H1 (cell line): ENCODE data around the gene STK39. TPM values are rescaled to one million over a fixed set of nuclear protein-coding genes. Genes with fewer than 3 reads are reported as not detected.

Experiments used
- CTCF ChIA-PET: fragments of 300-600 bp; sonication (Branson Sonifier 250); formaldehyde crosslinking; loops from one replicate; lab custom pipeline; 2021; ENCODE audit not compliant: partially characterized antibody; lab: Charles Lee
- POLR2A ChIA-PET: fragments of 300-600 bp; sonication (Branson Sonifier 250); formaldehyde crosslinking; loops from one replicate; lab custom pipeline; 2021; ENCODE audit warnings: inconsistent platforms; ENCODE audit not compliant: partially characterized antibody; lab: Charles Lee
- DNase-seq, 2 experiments: peaks; one replicate each; pipeline versions ENCODE4 v3.0.0 to v3.0.0-alpha.2; 2010 to 2022; ENCODE audit warnings: low spot score in 2 of 2, low read depth in 1 of 2, mixed read lengths in 1 of 2
- FAIRE-seq: peaks from 2 replicates; lab custom pipeline; 2011; peaks lifted over from hg19 to GRCh38; lab: Jason Lieb, UNC
- H2AFZ ChIP-seq: 2 replicates; pipeline ENCODE4 v1.8.1; 2012; ENCODE audit warnings: low read length, inconsistent platforms
- H2AK5ac ChIP-seq: 2 replicates; pipeline ENCODE4 v1.6.1; 2013; ENCODE audit warnings: low read depth, low read length
- H2BK120ac ChIP-seq: replicated peaks from 2 replicates; pipeline ENCODE3; 2013; ENCODE audit warnings: low read depth, low read length, inconsistent platforms
- H2BK12ac ChIP-seq: 2 replicates; pipeline ENCODE4 v1.6.1; 2013; ENCODE audit warnings: low read depth, low read length
- H2BK15ac ChIP-seq: 2 replicates; pipeline ENCODE4 v1.6.1; 2013; ENCODE audit warnings: low read length
- H2BK20ac ChIP-seq: 2 replicates; pipeline ENCODE4 v1.6.1; 2013; ENCODE audit warnings: low read length
- H2BK5ac ChIP-seq: 2 replicates; pipeline ENCODE4 v1.6.1; 2013; ENCODE audit warnings: low read depth, low read length
- H3K14ac ChIP-seq: 2 replicates; pipeline ENCODE4 v1.6.1; 2013; ENCODE audit warnings: inconsistent platforms; ENCODE audit not compliant: insufficient read length
- H3K18ac ChIP-seq: 2 replicates; pipeline ENCODE4 v1.6.1; 2013; ENCODE audit warnings: low read length; ENCODE audit errors: extremely low read depth
- H3K23ac ChIP-seq: 2 replicates; pipeline ENCODE4 v1.6.1; 2013; ENCODE audit warnings: inconsistent platforms; ENCODE audit not compliant: insufficient read length
- H3K23me2 ChIP-seq: 2 replicates; pipeline ENCODE4 v1.6.1; 2013; ENCODE audit warnings: low read depth, low read length
- H3K27ac ChIP-seq: 2 replicates; pipeline ENCODE4 v1.6.1; 2011; ENCODE audit warnings: low read depth, low read length, inconsistent platforms
- H3K27me3 ChIP-seq, 4 experiments: replicated peaks in 1 of 4; 1 replicate in 1 of 4; 2 replicates in 3 of 4; pipeline versions ENCODE4 v1.6.1 to v1.8.1; 2011 to 2013; ENCODE audit warnings: low read length in 3 of 4, mild to moderate bottlenecking in 3 of 4, inconsistent platforms in 2 of 4, mixed read lengths in 2 of 4, moderate library complexity in 1 of 4; ENCODE audit not compliant: control insufficient read depth in 3 of 4, insufficient read depth in 3 of 4; ENCODE audit errors: extremely low read depth in 1 of 4
- H3K36me3 ChIP-seq, 4 experiments: 2 replicates each; pipeline versions ENCODE4 v1.6.1 to v1.8.1; 2011 to 2013; ENCODE audit warnings: mild to moderate bottlenecking in 4 of 4, low read length in 3 of 4, moderate library complexity in 2 of 4, control low read depth in 1 of 4, inconsistent platforms in 1 of 4; ENCODE audit not compliant: insufficient read depth in 4 of 4, control insufficient read depth in 2 of 4
- H3K4ac ChIP-seq: replicated peaks from 2 replicates; pipeline ENCODE3; 2013; ENCODE audit warnings: low read length, low read depth, mixed read lengths, inconsistent platforms; ENCODE audit not compliant: insufficient read length
- H3K4me1 ChIP-seq, 4 experiments: replicated peaks in 1 of 4; 1 replicate in 1 of 4; 2 replicates in 3 of 4; pipeline versions ENCODE4 v1.6.1 to v1.8.1; 2011 to 2013; ENCODE audit warnings: low read length in 3 of 4, inconsistent platforms in 2 of 4, mixed read lengths in 1 of 4; ENCODE audit not compliant: insufficient read depth in 4 of 4, control insufficient read depth in 3 of 4
- H3K4me2 ChIP-seq, 2 experiments: 2 replicates each; pipeline versions ENCODE4 v1.6.1 to v1.8.1; 2011 to 2013; ENCODE audit warnings: low read depth in 2 of 2, low read length in 2 of 2, control low read depth in 1 of 2, inconsistent platforms in 1 of 2, mild to moderate bottlenecking in 1 of 2; ENCODE audit not compliant: insufficient read depth in 1 of 2
- H3K4me3 ChIP-seq, 4 experiments: fragments of 200-600, 300-600 bp in 1 of 4; sonication (generic), shearing (Covaris generic), sonication (Bioruptor Twin) in 1 of 4; 2 replicates each; pipeline versions ENCODE4 v1.5.1 to v1.8.1; 2011 to 2016; ENCODE audit warnings: low read length in 4 of 4, low read depth in 3 of 4, control low read depth in 2 of 4, inconsistent platforms in 2 of 4, mild to moderate bottlenecking in 2 of 4, mixed read lengths in 1 of 4, moderate library complexity in 1 of 4; ENCODE audit not compliant: insufficient read depth in 2 of 4; ENCODE audit errors: extremely low read depth in 1 of 4
- H3K56ac ChIP-seq: replicated peaks from 2 replicates; pipeline ENCODE3; 2013; ENCODE audit warnings: low read depth, mild to moderate bottlenecking, mixed read lengths, low read length, inconsistent platforms; ENCODE audit not compliant: insufficient read length
- H3K79me1 ChIP-seq: 2 replicates; pipeline ENCODE4 v1.6.1; 2013; ENCODE audit warnings: low read depth, low read length, control low read depth
- H3K79me2 ChIP-seq, 2 experiments: 2 replicates each; pipeline versions ENCODE4 v1.6.1 to v1.8.1; 2012 to 2013; ENCODE audit warnings: low read length in 2 of 2, mild to moderate bottlenecking in 2 of 2, inconsistent platforms in 1 of 2; ENCODE audit not compliant: insufficient read depth in 2 of 2, control insufficient read depth in 1 of 2
- H3K9ac ChIP-seq, 4 experiments: replicated peaks in 1 of 4; 1 replicate in 1 of 4; 2 replicates in 3 of 4; pipeline versions ENCODE4 v1.6.1 to v1.8.1; 2011 to 2013; ENCODE audit warnings: low read depth in 3 of 4, low read length in 3 of 4, control low read depth in 2 of 4, mild to moderate bottlenecking in 2 of 4, moderate library complexity in 2 of 4, inconsistent platforms in 1 of 4; ENCODE audit errors: extremely low read depth in 1 of 4
- H3K9me3 ChIP-seq, 2 experiments: 2 replicates each; pipeline versions ENCODE4 v1.6.1 to v1.8.1; 2012 to 2013; ENCODE audit warnings: mild to moderate bottlenecking in 2 of 2, moderate library complexity in 2 of 2, control low read depth in 1 of 2, inconsistent platforms in 1 of 2, low read depth in 1 of 2, low read length in 1 of 2, mixed read lengths in 1 of 2; ENCODE audit not compliant: insufficient read depth in 2 of 2
- H4K20me1 ChIP-seq, 2 experiments: replicated peaks in 1 of 2; 2 replicates each; pipeline versions ENCODE3 to v1.8.1; 2011 to 2013; ENCODE audit warnings: inconsistent platforms in 2 of 2, low read length in 2 of 2, mild to moderate bottlenecking in 1 of 2; ENCODE audit not compliant: insufficient read depth in 2 of 2, control insufficient read depth in 1 of 2
- H4K5ac ChIP-seq: 2 replicates; pipeline ENCODE4 v1.6.1; 2013; ENCODE audit warnings: low read length, low read depth, mixed read lengths, inconsistent platforms; ENCODE audit not compliant: insufficient read length
- H4K8ac ChIP-seq: 2 replicates; pipeline ENCODE4 v1.8.0; 2013; ENCODE audit warnings: mild to moderate bottlenecking, moderate library complexity, low read length, inconsistent platforms; ENCODE audit not compliant: insufficient read depth; ENCODE audit errors: extremely low read depth
- H4K91ac ChIP-seq: replicated peaks from 2 replicates; pipeline ENCODE3; 2013; ENCODE audit warnings: low read length, mixed read lengths, inconsistent platforms; ENCODE audit not compliant: insufficient read length
- CBX5 ChIP-seq: fragments of 300-800, 300-1000 bp; sonication (generic); IDR thresholded peaks from 2 replicates; pipeline ENCODE4 v1.7.1; 2016; ENCODE audit warnings: antibody characterized with exemption, low read length, low read depth
- CBX8 ChIP-seq: fragments of 300-800, 300-1000 bp; sonication (generic); IDR thresholded peaks from 2 replicates; pipeline ENCODE4 v1.7.1; 2016; ENCODE audit warnings: low read depth, low read length, borderline replicate concordance
- CHD1 ChIP-seq: IDR thresholded peaks from 2 replicates; pipeline ENCODE4 v1.6.1; 2012; ENCODE audit warnings: low read depth, low read length, improper control_type of control experiment
- CREB1 ChIP-seq: IDR thresholded peaks from 2 replicates; pipeline ENCODE4 v1.6.1; 2012; ENCODE audit warnings: inconsistent platforms
- E2F6 ChIP-seq: IDR thresholded peaks from 2 replicates; pipeline ENCODE4 v1.6.1; 2012; ENCODE audit warnings: inconsistent platforms
- FOSL1 ChIP-seq: IDR thresholded peaks from 2 replicates; pipeline ENCODE4 v1.6.1; 2011; ENCODE audit warnings: mild to moderate bottlenecking, low read depth, low read length, moderate library complexity; ENCODE audit not compliant: insufficient read depth
- GTF2F1 ChIP-seq: IDR thresholded peaks from 2 replicates; pipeline ENCODE4 v1.6.1; 2012; ENCODE audit warnings: low read depth, low read length, improper control_type of control experiment, borderline replicate concordance
- KDM4A ChIP-seq: IDR thresholded peaks from one replicate; pipeline ENCODE4 v1.7.1; 2012; ENCODE audit warnings: low read depth, mild to moderate bottlenecking, moderate library complexity, low read length, inconsistent platforms; ENCODE audit not compliant: severe bottlenecking
- PHF8 ChIP-seq: fragments of 200-600 bp; sonication (generic); conservative IDR thresholded peaks from 2 replicates; pipeline ENCODE4 v1.7.1; 2012; ENCODE audit warnings: low read depth, mild to moderate bottlenecking, inconsistent platforms, low read length, moderate library complexity
- SAP30 ChIP-seq: fragments of 300-600 bp; sonication (generic); IDR thresholded peaks from 2 replicates; pipeline ENCODE4 v1.7.1; 2012; ENCODE audit warnings: low read length, moderate library complexity, mild to moderate bottlenecking, inconsistent platforms; ENCODE audit not compliant: insufficient read depth, insufficient replicate concordance
- SIN3A ChIP-seq, 2 experiments: IDR thresholded peaks in 1 of 2; conservative IDR thresholded peaks in 1 of 2; 2 replicates each; pipeline ENCODE4 v1.6.1; 2011 to 2012; ENCODE audit warnings: low read length in 2 of 2, improper control_type of control experiment in 1 of 2, low read depth in 1 of 2, mild to moderate bottlenecking in 1 of 2
- USF2 ChIP-seq: IDR thresholded peaks from 2 replicates; pipeline ENCODE4 v1.6.1; 2011; ENCODE audit warnings: low read length, improper control_type of control experiment
- WGBS, 2 experiments: shearing (Covaris generic) in 1 of 2; methylation state at CpG; one replicate each; pipeline versions ENCODE4 v1.1.6 to v1.1.7; 2013 to 2015; ENCODE audit warnings: low lambda C conversion rate in 2 of 2, mixed read lengths in 2 of 2, inconsistent platforms in 1 of 2, low coverage in 1 of 2, missing lambda C conversion rate in 1 of 2; ENCODE audit not compliant: insufficient replicate concordance in 2 of 2, insufficient coverage in 1 of 2, insufficient read length in 1 of 2; ENCODE audit errors: extremely low coverage in 1 of 2, missing lambda C conversion rate in 1 of 2; 5-methylcytosine and 5-hydroxymethylcytosine counted together
- polyA plus RNA-seq, 7 experiments: library from polyadenylated mRNA; depleted of rRNA in 3 of 7; stranded (reverse) in 5 of 7; unstranded in 2 of 7; fragments of >200 nt in 5 of 7; fragments of 200-250 nt in 2 of 7; gene quantifications; 1 replicate in 5 of 7; 2 replicates in 1 of 7; 4 replicates in 1 of 7; pipeline versions ENCODE4 v1.2.1 to v1.2.3, GENCODE V29; 2011 to 2013; ENCODE audit warnings: missing spikeins in 2 of 7, mixed read lengths in 2 of 7
- total RNA-seq: library from RNA; stranded (reverse); fragmentation: NEBNext Ultra II Directional; extraction: Animal tissue kit (Norgen Biotek cat#: 25700); gene quantifications from 2 replicates; pipeline ENCODE4 v1.2.1, GENCODE V29; 2021

Gene STK39
- total and polyA plus RNA-seq, 2 of the 8 experiments (the other 6 are each of a cell fraction or from before 2014, with no cell fraction given) = 13.7 to 23.8 TPM

GRCh38 chr2:167957662-167958061, 289.7 kb downstream of the STK39 start:
- H3K18ac ChIP-seq = no peak overlapping the region
- H2AFZ ChIP-seq = no peak overlapping the region
- DNase-seq = no peak
- no peaks in the 10 kb centered on the region for H3K79me1 ChIP-seq
- H4K20me1 ChIP-seq = peaks cover 0 to 2% of the 10 kb centered on the region in 2 experiments
- 89% methylated on average over 2 of the region's 2 CpGs; no CpG with 5 or more reads in 1 of the 2 experiments for WGBS, 2 experiments
- no peaks in the 10 kb centered on the region for H3K27me3 ChIP-seq
- no peak overlapping the region for H3K56ac ChIP-seq
- POLR2A ChIA-PET = no interaction called here
- no peaks in the 10 kb centered on the region; a peak in 2 of 7 replicates for H3K4me1 ChIP-seq
- no peak overlapping the region for H4K5ac ChIP-seq
- no peak overlapping the region for H3K4me3 ChIP-seq
- H3K23me2 ChIP-seq = no peaks in the 10 kb centered on the region; the same call in 1 of the 2 replicates
- no peak overlapping the region for H3K14ac ChIP-seq
- no peak overlapping the region for H4K8ac ChIP-seq
- H2BK120ac ChIP-seq = no peak overlapping the region
- no peaks in the 10 kb centered on the region for H3K9me3 ChIP-seq
- no peak overlapping the region for H2BK15ac ChIP-seq
- H2AK5ac ChIP-seq = no peak overlapping the region
- H3K9ac ChIP-seq = no peak overlapping the region
- no peak overlapping the region for H2BK5ac ChIP-seq
- H2BK20ac ChIP-seq = no peak overlapping the region
- H3K79me2 ChIP-seq = no peaks in the 10 kb centered on the region
- CTCF ChIA-PET = interaction anchor here (0.6 to 1.6 kb wide), 4 partner anchors 8 to 1404 kb away, joined by 3 to 8 read pairs (median 4); no protein-coding TSS in a partner anchor
- no peak overlapping the region for H2BK12ac ChIP-seq
- peak overlapping the region; percentile 10 for H4K91ac ChIP-seq
- H3K23ac ChIP-seq = no peak overlapping the region
- no peak overlapping the region for H3K4ac ChIP-seq
- no peaks in the 10 kb centered on the region for H3K36me3 ChIP-seq
- H3K27ac ChIP-seq = no peak overlapping the region
- H3K4me2 ChIP-seq = no peak overlapping the region
- no peak for FAIRE-seq
- TF ChIP-seq KDM4A (no peak), CBX5 (no peak), FOSL1 (no peak), SAP30 (no peak), CREB1 (no peak), CBX8 (no peak), CHD1 (no peak), SIN3A (conservative IDR thresholded peaks at IDR 0.05 in 1 of 2, IDR thresholded peaks at IDR 0.05 in 1 of 2; ENCODE audit: low read depth in 1 of 2, low read length in 2 of 2) (no peak), PHF8 (no peak), GTF2F1 (no peak), E2F6 (no peak), USF2 (no peak)
